ENCODE data around the gene CTTN. TPM values are rescaled to one million over a fixed set of nuclear protein-coding genes. Genes with fewer than 3 reads are reported as not detected.

Gene CTTN
- total and polyA plus RNA-seq, 10 of the 15 experiments (the other 5 are each of a cell fraction or from before 2014, with no cell fraction given) = 1.1 to 37.8 (median 11.8) TPM

DNA sequence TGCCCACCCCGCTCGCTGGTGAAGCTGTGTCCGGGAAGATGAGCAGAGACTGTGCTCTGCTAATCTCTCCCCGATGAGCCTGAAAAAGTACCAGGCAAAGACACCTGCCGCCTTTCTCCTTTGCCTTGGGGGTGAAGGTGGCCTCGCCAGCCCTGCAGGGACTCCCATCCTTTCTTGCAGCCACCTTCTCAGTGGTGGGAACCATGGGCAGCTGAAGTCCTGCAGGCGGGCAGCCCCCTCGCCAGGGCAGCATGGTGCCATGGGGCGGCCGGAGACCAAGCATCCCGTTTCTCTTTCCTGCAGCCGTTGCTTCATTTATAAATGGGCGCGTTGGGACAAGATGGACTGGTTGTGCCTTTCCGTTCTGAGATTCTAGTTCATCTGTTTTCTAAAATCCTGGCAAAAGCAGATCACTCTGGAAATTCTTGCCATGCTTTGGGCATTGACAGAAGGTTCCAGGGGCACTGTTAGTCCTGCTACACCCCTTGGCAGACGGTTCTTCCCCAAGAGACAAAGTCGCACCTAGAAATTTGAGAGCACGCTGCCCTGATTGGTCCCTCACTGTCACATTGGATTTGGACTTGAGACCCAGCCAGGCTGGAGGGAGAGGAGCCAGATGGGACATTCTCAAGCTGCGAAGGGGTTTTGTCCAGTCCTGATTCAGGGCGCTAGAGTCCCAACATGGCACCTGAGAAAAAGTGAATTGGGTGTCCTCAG, 7.5 kb downstream of the CTTN start:
- WGBS (ENCODE audit: insufficient coverage, insufficient replicate concordance, low lambda C conversion rate, missing lambda C conversion rate) = 85% methylated on average over 20 of the region's 20 CpGs
- ChIA-PET CTCF (no interaction called here), POLR2A (no interaction called here), SMC1A (ENCODE audit: uncharacterized antibody, unreplicated experiment) (no interaction called here), RAD21 (ENCODE audit: unreplicated experiment) (no interaction called here)
- FAIRE-seq = no peak
- no peak for ATAC-seq
- intact Hi-C loops (cut with micrococcal nuclease; ENCODE audit: unreplicated experiment) (no loop called here), in situ Hi-C loops (cut with MboI) (no loop called here)
- Histone ChIP-seq H3K27me3 (replicated peaks in 1 of 2; ENCODE audit: control insufficient read depth in 2 of 2, insufficient read depth in 2 of 2, low read length in 1 of 2) (no peaks in the 10 kb centered on the region; a peak in 2 of 4 replicates), H3K4me3 (no peak overlapping the region), H3K9ac (ENCODE audit: control insufficient read depth, insufficient read depth, low read length) (no peak overlapping the region), H4K20me1 (ENCODE audit: control insufficient read depth, insufficient read depth) (no peaks in the 10 kb centered on the region), H3K79me2 (ENCODE audit: control insufficient read depth, insufficient read depth, low read length) (no peaks in the 10 kb centered on the region), H3K4me2 (ENCODE audit: control insufficient read depth, insufficient read depth) (no peak overlapping the region), H3K4me1 (ENCODE audit: control insufficient read depth, insufficient read depth, low read length) (no peaks in the 10 kb centered on the region), H3K27ac (ENCODE audit: control insufficient read depth, insufficient read depth) (no peak overlapping the region), H2AFZ (ENCODE audit: control insufficient read depth, low read depth, low read length) (no peak overlapping the region), H3K36me3 (ENCODE audit: control insufficient read depth in 2 of 2, insufficient read depth in 2 of 2, low read length in 1 of 2) (no peaks in the 10 kb centered on the region), H3K9me3 (replicated peaks; ENCODE audit: control insufficient read depth, insufficient read depth, low read length) (no peaks in the 10 kb centered on the region; the same call in 2 of the 3 replicates)
- BruUV-seq (replicated peaks) = no TSS peak
- DNase-seq (ENCODE audit: low read depth, low spot score) = no peak
- no peak for TF ChIP-seq SUZ12 (IDR thresholded peaks at IDR 0.05; ENCODE audit: unreplicated experiment)
- TF ChIP-seq USF2 (IDR thresholded peaks at IDR 0.05; ENCODE audit: borderline replicate concordance, low read depth, low read length) = no peak
- no peak for TF ChIP-seq ETV6 (conservative IDR thresholded peaks at IDR 0.05 in 1 of 2, IDR thresholded peaks at IDR 0.05 in 1 of 2; ENCODE audit: borderline replicate concordance in 1 of 2, low read depth in 1 of 2)
- no peak for TF ChIP-seq SREBF2 (IDR thresholded peaks at IDR 0.05; ENCODE audit: low read length)
- TF ChIP-seq, protein P1, sequence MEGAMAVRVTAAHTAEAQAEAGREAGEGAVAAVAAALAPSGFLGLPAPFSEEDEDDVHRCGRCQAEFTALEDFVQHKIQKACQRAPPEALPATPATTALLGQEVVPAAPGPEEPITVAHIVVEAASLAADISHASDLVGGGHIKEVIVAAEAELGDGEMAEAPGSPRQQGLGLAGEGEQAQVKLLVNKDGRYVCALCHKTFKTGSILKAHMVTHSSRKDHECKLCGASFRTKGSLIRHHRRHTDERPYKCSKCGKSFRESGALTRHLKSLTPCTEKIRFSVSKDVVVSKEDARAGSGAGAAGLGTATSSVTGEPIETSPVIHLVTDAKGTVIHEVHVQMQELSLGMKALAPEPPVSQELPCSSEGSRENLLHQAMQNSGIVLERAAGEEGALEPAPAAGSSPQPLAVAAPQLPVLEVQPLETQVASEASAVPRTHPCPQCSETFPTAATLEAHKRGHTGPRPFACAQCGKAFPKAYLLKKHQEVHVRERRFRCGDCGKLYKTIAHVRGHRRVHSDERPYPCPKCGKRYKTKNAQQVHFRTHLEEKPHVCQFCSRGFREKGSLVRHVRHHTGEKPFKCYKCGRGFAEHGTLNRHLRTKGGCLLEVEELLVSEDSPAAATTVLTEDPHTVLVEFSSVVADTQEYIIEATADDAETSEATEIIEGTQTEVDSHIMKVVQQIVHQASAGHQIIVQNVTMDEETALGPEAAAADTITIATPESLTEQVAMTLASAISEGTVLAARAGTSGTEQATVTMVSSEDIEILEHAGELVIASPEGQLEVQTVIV (IDR thresholded peaks at IDR 0.05; ENCODE audit: borderline replicate concordance, partially characterized antibody) = no peak
- TF ChIP-seq, protein P2, sequence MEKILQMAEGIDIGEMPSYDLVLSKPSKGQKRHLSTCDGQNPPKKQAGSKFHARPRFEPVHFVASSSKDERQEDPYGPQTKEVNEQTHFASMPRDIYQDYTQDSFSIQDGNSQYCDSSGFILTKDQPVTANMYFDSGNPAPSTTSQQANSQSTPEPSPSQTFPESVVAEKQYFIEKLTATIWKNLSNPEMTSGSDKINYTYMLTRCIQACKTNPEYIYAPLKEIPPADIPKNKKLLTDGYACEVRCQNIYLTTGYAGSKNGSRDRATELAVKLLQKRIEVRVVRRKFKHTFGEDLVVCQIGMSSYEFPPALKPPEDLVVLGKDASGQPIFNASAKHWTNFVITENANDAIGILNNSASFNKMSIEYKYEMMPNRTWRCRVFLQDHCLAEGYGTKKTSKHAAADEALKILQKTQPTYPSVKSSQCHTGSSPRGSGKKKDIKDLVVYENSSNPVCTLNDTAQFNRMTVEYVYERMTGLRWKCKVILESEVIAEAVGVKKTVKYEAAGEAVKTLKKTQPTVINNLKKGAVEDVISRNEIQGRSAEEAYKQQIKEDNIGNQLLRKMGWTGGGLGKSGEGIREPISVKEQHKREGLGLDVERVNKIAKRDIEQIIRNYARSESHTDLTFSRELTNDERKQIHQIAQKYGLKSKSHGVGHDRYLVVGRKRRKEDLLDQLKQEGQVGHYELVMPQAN (conservative IDR thresholded peaks at IDR 0.05) = no peak
- TF ChIP-seq, protein P3, sequence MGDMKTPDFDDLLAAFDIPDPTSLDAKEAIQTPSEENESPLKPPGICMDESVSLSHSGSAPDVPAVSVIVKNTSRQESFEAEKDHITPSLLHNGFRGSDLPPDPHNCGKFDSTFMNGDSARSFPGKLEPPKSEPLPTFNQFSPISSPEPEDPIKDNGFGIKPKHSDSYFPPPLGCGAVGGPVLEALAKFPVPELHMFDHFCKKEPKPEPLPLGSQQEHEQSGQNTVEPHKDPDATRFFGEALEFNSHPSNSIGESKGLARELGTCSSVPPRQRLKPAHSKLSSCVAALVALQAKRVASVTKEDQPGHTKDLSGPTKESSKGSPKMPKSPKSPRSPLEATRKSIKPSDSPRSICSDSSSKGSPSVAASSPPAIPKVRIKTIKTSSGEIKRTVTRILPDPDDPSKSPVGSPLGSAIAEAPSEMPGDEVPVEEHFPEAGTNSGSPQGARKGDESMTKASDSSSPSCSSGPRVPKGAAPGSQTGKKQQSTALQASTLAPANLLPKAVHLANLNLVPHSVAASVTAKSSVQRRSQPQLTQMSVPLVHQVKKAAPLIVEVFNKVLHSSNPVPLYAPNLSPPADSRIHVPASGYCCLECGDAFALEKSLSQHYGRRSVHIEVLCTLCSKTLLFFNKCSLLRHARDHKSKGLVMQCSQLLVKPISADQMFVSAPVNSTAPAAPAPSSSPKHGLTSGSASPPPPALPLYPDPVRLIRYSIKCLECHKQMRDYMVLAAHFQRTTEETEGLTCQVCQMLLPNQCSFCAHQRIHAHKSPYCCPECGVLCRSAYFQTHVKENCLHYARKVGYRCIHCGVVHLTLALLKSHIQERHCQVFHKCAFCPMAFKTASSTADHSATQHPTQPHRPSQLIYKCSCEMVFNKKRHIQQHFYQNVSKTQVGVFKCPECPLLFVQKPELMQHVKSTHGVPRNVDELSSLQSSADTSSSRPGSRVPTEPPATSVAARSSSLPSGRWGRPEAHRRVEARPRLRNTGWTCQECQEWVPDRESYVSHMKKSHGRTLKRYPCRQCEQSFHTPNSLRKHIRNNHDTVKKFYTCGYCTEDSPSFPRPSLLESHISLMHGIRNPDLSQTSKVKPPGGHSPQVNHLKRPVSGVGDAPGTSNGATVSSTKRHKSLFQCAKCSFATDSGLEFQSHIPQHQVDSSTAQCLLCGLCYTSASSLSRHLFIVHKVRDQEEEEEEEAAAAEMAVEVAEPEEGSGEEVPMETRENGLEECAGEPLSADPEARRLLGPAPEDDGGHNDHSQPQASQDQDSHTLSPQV (IDR thresholded peaks at IDR 0.05) = no peak
- no peak for TF ChIP-seq HDAC6 (IDR thresholded peaks at IDR 0.05; ENCODE audit: unreplicated experiment)
- TF ChIP-seq YBX1 (IDR thresholded peaks at IDR 0.05) = no peak
- no peak for TF ChIP-seq SREBF1 (IDR thresholded peaks at IDR 0.05; ENCODE audit: low read length)
- no peak for TF ChIP-seq STAT1 (conservative IDR thresholded peaks at IDR 0.05)
- no peak for TF ChIP-seq STAT3 (IDR thresholded peaks at IDR 0.05; ENCODE audit: low read depth, low read length)
